Lung microvascular endothelial cell (primary cell): ENCODE results near the gene EBI3. TPM values are rescaled to one million over a fixed set of nuclear protein-coding genes. Genes with fewer than 3 reads are reported as not detected.
"Not testable (repeated sequence)": the region's sequence is repeated elsewhere in the genome, so short reads cannot be mapped to it uniquely, and the experiment has no call there.

Source experiments
- DNase-seq, 2 donors: peaks; one replicate each; pipeline versions ENCODE4 v3.0.0 to v3.0.0-alpha.2; 2010; ENCODE audit warnings: low read depth in 2 of 2
- total RNA-seq: library from RNA; depleted of rRNA; stranded (reverse); fragments of >200 nt; gene quantifications from 2 replicates; pipeline ENCODE4 v1.2.1, GENCODE V29; 2014

EBI3 gene
- 0.44 and 0.60 TPM in 2 replicates for total RNA-seq

DNA sequence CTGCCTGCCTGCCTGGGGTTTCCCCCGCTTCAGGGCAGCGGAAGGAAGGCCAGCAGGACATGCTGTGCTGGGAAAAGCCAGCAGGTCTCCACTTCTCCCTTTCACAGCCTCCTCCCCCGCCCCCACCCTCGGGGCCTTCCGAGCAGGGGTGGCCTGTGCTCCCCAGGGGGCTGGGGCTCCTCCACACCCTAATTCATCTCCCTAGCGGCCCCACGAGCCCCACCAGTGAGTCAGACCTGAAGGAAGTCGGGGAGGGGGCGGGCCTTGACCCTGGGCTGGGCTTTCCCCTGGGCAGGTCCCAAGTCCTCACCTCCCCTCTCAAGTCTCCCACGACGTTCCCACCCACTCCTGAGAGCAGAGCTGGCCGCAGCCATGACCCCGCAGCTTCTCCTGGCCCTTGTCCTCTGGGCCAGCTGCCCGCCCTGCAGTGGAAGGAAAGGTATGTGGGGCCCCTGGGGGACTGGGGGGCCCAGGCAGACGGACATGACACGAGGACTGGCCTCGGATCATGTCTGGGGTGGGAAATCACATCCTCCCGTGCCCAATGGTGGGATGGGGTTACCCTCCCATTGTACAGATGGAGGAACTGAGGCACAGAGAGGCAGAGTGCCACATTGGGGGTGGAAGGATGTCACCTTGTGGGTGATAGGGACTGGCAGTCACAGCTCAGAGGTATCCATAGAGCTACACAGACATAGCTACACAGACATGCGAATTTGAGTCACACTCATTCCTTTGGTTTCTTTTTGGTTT lies at the start of gene EBI3:
EBI3 (plus strand) TSS at position 345 of the 753 bp plus-strand sequence; CDS start at position 373, 28 bp downstream.
- peak; percentile 37 to 42 for DNase-seq

DNA sequence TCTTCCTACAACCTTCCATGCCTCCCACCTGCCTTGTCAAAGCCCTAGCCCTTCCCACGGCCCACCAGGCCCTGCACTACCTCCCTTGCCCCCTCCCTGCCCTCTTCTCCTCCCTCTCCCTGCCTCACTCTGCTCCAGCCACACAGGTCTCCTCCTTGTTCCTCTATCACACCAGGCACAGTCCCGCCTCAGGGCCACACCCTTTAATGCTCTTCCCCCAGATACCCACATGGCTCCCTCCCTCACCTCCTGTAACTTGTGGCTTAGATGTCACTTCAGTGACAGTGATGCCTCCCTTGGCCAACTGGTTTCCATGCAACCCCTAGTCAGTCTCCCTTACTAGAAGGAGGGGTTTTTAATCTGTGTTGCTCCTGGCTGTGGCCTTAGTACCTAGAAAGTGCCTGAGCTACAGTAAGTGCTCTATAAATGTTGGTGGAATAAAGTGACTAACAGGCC lies 48.2 kb upstream of the EBI3 start:
- DNase-seq, result no peak

DNA sequence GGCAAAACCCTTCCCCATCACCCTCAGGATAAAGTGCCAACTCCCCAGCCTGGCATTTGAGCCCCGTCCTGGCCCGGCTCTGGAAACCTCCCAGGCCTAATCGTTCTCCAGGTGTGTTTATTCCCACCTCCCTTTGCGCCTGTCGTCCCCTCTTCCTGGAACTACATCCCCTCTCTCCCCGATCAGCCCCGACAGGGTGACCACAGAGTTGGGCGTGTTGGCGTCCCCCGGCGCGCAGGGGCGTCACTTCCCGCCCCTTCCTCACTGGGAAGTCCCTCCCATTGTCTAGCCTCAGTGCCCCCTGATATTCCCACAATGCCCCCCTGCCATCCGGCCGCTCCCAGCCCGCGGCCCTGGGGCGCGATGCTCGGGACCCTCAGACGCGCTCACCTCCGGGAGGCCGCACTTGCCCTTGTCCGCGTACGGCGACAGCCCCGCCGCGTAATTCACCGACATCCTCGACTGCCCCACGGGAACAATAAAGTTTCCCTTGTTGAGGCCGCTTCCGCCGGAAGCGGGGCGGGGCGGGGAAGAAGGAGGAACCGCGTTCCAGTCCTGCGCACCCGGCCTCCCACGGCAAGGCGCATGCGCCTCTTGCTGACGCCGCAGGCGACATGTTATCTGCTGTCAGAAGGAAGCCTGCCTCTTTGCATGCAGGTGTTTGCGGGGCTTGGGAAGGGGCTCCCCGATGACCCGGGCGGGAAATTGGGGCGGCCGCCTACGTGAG lies 47.1 kb upstream of the EBI3 start, which contains the start of the genes ANKRD24 and SIRT6:
ANKRD24 (plus strand) TSS at position 606 of the 727 bp plus-strand sequence. CDS start 3,737 bp downstream, outside the sequence.
SIRT6 (minus strand) TSS at position 480 of the 727 bp plus-strand sequence; CDS start at position 456, 24 bp downstream.
- peak; percentile 96 to 98 for DNase-seq

DNA sequence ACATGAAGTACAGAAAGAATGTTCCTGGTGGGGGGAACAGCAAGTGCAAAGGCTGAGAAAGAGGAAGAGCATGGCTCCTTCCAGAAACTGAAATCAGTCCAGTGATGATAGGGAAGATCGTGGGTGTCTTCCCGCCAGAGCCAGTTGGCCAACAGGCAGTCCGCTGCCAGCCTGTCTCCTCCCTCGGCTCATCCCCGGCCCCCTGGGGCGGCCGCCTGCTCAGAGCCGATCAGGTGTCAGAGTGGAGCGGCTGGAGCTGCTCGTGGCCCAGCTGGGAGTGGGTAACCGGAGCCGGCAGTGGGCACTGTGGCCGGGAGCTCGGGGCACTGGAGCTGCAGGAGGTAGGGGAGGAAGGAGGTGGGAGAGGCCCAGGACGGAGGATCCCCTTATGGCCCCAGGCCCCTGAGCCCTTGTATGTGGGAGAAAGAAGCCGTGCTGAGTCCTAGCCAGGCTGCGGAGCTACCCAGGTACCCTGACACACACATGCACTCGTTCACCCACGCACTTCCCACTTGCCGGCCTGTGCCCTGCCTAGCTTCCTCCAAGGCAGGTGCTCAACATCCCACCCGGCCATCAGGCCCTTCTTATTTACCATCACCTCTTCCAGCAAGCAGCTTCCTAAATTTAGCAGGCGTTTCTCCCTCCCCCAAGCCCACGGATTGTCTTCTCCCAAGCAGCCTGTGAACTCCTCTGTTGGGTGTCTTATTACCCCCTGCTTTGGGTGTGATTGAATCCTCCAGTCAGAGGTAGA lies 45.2 kb upstream of the EBI3 start:
- DNase-seq, result no peak

DNA sequence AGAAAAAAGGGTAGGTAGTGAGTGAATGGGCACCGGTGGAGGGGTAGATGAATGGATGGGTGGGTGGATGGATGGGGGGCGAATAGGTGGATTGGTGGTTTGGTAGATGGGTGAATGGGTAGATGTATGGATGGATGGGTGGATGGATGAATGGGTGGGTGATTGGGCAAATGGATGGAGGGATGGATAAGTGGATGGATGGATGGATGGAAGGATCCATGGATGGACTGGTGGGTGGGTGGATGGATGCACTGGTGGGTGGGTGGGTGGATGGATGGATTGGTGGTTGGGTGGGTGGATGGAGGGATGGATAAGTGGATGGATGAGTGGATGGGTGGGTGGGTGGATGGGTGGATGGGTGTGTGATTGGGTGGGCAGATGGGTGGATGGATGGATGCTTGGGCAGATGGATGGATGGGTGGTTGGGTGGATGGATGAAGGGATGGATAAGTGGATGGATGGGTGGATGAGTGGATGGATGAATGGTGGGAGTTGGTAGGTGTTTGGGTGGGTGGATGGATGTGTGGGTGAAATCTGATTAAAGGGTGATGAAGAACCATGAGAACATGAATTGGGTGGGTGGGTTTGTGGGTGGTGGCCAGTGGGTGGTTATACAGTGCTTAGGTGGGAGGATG lies 44.5 kb upstream of the EBI3 start:
- DNase-seq, result no peak

DNA sequence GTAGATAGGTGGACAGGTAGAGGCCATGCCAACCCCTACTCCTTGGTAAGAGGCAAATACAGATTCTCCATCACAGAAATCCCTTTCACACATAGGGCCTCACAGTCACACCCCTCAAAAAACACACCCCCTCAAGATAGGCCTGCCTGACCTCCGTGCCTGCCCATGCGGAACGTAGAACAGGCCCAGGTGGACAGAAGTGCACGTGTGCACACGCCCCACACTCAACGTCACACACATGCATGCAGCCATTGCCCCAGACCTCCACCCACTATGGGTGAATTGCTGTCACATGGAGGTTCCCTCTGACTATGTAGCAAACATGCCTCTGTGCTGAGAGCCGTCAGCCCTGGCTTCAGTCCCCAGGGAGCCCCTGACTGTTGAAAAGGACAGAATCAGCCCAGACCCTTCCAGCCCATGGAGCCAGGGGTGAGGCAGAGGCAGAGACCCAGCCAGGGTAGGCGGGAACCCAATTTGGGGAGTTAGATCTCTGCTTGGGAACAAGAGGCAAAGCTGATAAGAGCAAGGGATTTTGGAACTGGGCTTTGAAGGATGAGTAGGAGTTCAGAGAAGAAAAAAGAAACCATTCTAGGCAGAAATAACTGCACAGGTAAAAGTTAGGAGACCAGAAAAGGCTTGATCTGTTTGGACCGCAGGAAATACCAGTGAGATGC lies 43.8 kb upstream of the EBI3 start:
- DNase-seq, result no peak

DNA sequence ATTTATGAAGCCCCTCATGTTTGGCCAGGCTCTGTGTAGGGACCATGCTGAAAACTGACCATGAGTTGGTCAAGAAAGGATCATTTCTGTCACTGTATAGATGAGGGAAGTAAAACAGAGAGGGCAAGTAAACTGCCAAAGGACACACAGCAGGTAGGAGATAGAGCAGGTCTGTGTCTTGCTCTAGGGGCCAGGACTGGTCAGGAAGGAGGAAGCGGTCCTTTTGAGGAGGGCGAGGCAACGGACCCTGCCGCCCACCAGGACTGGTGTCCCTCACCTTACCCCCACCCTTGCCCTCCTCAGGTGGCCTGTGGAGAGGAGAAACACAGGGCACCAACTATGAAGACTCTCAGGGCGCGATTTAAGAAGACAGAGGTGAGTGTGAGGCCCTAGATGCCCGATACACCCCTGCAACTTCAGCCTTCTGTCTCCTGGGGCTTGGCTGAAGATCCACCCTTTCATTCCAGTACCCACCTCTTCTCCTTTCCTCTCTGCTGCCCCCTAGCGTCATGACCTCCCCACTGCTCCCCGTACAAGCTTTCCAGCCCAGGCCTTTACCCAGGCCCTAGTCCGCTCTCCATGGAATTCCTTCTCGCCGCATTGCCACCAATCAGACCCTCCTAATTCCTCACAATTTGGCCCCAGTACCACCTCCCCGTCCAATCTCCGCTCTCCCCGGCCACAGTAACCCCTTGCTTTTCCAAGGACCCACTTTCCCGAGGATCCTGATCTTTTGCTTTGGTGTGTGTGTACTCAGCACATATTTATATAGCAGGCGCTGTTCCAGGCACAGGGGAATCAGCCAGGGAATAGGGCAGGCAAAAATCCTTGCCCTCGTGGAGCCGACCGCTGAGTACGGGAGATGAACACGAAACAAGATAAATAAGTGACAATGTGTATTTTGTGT lies 43.0 kb upstream of the EBI3 start:
- DNase-seq, result peak; percentile 66 to 73

DNA sequence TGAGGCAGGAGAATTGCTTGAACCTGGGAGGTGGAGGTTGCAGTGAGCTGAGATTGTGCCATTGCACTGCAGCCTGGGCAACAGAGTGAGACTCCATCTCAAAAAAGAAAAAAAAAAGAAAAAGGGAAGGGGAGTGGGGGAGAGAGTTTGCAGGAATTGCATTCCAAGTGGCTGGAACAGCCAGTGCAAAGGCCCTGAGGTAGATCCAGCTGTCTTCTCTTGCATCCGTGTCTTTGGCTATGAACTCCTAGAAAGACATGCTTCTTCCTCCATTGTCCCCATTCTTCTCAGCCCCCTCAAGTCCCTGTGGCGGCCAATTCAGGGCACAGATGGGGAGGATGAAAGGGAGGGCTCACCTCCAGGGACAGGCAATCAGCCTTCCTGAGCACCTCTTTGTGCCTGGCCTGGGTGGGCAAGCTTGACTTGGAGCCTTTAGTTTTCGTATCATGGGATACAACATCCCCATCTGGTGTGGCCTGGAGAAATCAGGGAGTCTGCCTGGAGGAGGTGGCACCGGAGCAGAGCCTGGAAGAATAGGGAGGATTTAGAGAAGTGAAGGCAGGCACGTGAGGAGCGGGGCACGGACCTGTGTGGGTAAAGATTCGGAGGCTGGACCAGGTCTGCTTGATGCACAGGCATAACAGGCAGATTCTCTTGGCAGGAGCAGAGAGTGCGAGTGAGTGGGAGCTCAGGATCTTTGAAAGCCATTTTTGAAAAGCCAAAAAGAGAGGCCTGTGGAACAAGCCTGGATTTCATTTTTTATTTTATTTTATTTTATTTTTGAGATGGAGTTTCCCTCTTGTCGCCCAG lies 41.8 kb upstream of the EBI3 start:
- DNase-seq, result no peak

DNA sequence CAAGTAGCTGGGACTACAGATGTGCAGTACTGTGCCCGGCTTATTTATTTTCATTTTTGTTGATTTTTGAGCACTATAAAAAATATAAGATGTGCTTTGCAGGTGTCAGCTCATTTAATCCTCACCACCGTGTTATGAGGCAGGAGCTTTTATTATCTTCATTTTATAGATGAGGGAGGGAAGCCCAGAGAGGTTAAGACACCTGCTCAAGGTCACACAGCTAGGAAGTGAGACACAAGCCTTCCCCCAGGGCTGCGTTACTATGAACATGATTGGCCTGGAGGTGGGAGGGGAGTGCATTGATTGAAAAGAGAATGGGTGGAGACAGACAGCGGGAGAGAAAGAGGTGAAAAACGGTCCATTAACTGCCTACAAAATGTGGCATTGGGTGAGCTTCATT lies 39.7 kb upstream of the EBI3 start:
- no peak for DNase-seq

DNA sequence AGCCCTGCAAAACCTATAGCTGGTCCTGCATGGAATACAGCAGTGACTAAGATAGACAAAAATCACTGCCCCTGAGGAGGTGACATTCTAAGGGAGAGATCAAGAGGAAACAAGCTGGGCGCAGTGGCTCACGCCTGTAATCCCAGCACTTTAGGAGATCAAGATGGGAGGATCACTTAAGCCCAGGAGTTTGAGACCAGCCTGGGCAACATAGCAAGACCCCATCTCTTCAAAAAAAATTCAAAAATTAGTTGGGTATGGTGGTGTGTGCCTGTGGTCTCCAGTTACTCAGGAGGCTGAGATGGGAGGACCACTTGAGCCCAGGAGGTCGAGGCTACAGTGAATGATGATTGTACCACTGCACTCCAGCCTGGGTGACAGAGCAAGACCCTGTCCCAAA lies 36.8 kb upstream of the EBI3 start:
- not testable (repeated sequence) for DNase-seq

DNA sequence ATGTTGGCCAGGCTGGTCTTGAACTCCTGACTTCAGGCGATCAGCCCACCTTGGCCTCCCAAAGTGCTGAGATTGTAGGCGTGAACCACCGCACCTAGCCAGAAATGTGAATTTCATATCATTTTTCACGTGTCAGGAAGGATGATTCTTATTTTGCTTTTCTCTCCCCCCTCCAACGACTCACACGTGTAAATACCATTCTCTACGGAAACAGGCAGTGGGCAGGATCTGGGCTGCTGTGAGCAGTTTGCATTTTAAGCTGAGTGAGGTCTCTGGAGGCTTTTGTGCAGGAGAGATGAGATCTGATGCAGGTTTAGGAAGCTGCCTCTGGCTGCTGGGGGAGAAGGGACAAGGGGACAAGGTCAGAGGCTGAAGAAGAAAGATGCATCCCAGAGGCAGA lies 35.0 kb upstream of the EBI3 start:
- no peak for DNase-seq

DNA sequence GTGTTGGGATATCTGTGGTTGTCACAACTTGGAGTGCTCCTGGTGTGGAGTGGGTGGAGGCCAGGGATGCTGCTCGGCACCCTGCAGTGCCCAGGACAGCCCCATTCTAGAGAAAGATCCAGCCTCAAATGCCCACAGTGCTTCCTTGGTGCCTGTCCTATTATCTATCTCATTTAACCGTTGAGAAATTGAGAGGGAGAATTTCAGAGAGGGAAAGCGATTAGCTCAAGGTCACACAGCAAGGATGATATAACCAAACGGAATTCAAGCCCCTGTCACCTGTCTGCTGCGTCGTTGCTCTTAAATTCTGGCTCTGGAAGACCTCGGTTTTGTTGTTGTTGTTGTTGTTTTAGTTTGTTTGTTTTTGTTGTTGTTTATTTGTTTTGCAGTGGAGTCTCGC lies 33.3 kb upstream of the EBI3 start:
- DNase-seq, result no peak

DNA sequence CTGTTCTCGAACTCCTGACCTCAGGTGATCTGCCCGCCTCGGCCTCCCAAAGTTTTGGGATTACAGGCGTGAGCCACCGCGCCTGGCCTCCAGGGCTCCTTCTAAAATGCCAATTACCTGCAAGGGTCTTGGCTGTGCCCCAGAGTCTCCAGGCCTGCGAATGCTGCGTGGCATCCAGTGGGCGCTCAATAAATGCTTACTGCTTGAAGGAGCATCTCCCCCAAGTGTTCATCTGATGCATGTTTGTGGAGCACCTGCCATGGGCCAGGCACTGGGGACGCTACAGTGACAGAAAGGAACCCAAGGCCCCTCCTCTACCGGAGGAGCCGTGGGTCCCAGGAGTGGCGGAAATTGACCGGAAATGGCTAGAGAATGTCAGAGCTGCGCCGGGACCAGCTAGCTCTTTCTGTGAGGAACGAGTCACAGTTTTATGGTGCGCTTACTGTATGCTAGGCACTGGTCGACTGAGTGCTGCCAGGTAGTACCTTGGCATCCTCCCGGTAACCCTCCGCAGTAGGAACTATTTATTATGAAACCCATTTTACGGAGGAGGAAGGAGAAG lies 32.7 kb upstream of the EBI3 start:
- no peak for DNase-seq

DNA sequence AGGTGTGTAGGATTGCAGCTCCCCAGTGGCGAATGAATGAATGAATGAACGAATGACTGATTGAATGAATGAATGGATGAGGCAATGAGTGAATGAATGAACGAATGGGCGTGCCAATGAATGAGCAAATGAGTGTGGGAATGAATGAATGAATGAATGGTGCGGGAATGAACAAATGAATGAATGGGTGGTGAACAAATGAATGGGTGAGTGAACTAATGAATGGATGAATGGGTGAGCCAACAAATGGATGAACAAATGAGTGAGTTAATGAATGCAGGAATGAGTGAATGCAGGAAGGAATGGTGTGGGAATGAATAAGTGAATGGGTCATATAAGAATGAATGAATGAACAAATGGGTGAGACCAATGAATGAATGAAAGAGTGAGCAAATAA lies 32.1 kb upstream of the EBI3 start:
- DNase-seq, result no peak

DNA sequence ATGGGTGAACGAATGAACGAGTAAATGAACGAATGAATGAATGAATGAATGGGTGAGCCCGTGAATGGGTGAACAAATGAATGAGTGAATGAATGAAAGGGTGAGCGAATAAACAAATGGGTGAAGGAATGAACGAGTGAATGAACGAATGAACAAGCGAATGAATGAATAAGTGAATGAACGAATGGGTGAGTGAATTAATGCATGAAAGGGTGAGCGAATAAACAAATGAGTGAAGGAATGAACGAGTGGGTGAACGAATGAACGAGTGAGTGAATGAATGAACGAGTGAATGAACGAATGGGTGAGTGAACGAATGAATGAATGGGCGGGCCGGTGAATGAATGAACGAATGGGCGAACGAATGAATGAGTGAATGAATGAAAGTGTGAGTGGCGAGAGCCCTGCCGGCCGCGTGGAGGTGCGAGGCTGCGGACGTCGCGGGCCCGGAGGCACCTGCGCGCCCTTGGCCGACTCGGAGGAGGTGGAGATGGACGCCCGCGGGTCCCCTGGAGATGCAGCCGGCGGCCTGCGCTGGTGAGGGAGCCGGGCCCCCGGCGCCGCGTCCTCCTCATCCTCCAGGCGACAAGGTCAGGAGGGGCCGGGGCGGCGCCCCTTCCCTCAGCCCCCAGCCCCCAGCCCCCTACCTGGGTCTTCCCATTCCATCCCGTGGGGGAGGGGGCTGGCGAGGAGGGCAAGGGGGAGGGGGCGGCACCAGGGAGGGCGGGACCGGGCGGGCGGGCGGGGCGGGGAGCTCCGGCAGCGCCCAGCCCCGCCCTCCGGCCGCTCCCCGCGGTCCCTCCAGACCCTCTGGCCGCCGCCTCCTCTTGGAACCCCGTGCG lies 31.5 kb upstream of the EBI3 start:
- no peak for DNase-seq

DNA sequence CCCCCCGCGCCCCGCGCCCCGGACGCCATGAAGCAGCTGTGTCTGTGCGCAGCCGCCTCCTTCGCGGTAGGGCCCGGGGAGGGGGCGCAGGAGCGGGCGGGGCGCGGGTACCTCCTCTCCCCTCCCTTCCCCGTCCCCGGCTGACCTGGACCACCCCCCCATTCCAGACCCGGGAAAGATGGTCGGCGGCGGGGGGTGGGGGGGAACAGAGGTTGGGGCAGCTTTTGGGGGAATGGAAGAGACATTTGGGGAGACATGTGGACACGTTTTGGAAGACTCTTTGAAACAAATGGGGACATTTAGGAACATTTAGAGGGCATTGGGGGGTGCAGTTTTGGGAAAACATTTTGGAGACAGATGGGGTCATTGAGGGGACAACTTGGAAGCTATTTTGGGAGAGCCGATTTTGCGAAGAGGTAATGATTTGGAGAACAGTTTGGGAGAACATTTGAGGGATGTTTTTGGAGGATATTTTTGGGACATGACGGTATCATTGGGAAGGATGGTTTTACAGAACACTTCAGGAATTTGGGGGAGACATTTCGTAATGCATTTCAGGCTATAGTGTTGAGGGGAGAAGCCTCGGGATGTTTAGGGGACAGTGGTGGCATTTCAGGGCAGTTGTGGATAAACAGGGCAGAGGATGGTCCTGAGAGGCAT lies 30.7 kb upstream of the EBI3 start:
- DNase-seq, result no peak

DNA sequence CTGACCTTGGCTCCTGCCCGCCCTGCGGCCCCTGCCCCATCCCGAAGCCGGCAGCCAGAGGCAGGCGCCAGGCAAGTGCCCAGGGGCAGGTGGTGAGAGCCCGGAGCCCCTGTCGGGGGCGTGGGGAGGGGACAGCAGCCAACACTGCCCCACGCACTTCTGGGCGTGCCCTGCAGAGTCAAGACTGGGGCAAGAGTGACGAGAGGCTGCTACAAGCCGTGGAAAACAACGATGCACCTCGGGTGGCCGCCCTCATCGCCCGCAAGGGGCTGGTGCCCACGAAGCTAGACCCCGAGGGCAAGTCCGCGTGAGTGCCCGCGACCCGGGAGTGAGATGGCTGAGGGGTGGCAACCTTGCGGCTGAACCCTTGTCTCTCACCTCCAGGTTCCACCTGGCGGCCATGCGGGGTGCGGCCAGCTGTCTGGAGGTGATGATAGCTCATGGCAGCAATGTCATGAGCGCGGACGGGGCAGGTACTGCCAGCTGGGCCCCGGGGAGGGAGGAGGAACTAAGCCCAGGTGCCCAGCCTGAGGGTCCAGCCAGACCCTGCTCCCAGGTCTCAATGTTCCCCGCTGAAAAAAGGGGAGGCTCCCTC lies 29.5 kb upstream of the EBI3 start:
- DNase-seq, result no peak
